ENCODE measurements around the gene CBX4. TPM values are rescaled to one million over a fixed set of nuclear protein-coding genes. Genes with fewer than 3 reads are reported as not detected.

Gene CBX4
- total and polyA plus RNA-seq, 2 experiments from 2014 or later = 1.4 to 4.6 TPM

DNA sequence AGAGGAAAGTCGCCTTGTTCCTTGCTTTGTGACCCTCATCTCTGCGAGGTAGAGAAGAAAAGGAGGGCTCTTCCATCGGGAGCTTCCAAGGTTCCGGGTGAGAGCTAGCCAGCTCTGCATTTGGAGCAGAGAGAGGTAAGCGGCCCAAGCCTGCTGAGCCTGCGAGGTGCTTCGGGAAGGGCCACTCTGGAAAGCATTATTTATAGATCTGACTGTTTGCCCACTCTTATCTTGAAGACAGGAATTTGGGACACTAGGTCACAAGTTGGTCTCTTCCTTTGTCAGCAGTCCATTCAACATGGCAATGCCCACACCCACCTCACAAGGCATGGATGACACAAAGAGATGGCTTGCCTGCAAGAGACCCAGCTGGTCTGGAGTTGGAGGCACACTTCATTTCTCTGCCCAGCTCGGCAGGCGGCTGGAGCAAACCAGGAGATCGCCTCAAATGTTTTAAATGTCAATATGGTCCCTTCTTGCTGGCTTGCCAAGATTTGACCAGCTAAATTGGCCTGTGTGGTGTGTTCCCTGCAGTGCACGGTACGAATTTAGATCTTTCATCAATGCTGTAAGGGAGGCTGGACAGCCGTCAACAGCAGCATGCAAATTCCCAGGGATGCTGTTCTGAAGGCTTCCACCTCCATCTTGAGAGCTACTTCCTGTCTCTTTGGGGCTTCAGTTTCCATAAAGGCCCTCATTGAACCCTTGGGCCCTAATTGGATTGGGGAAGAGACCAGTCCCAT, 19.5 kb downstream of the CBX4 start:
- Histone ChIP-seq H3F3A (replicated peaks; ENCODE audit: low read depth) (peaks cover 8% of the 10 kb centered on the region; the same call in 1 of the 2 replicates), H3K36me3 (ENCODE audit: insufficient read depth) (no peaks in the 10 kb centered on the region), H3K27me3 (ENCODE audit: insufficient read depth) (peaks cover 93% of the 10 kb centered on the region), H3K79me2 (replicated peaks; ENCODE audit: insufficient read depth) (no peaks in the 10 kb centered on the region), H3K9me2 (ENCODE audit: insufficient read depth) (no peaks in the 10 kb centered on the region), H4K20me1 (replicated peaks; ENCODE audit: insufficient read depth) (peaks cover 6% of the 10 kb centered on the region; the same call in 1 of the 2 replicates), H3K4me1 (ENCODE audit: insufficient read depth) (peaks cover 5% of the 10 kb centered on the region; the same call in 1 of the 2 replicates), H3K27ac (ENCODE audit: low read depth) (no peak overlapping the region), H3K4me2 (no peak overlapping the region), H3K4me3 (no peak overlapping the region), H2AFZ (no peak overlapping the region)
- H3K9me3 Mint-ChIP-seq = peaks cover 10% of the 10 kb centered on the region
- H3K27ac Mint-ChIP-seq = no peak overlapping the region
- ATAC-seq (no peak), DNase-seq (ENCODE audit: low spot score) (no peak)
- peaks cover 6% of the 10 kb centered on the region for H3K4me1 Mint-ChIP-seq
- peaks cover 82% of the 10 kb centered on the region for H3K27me3 Mint-ChIP-seq (ENCODE audit: insufficient read depth, low read depth, poor library complexity)
- H3K36me3 Mint-ChIP-seq (ENCODE audit: low read depth) = peaks cover 7% of the 10 kb centered on the region; the same call in 1 of the 3 replicates
- H3K4me3 Mint-ChIP-seq = no peak overlapping the region
- TF ChIP-seq CREB1 (CRISPR knock-in tag; IDR thresholded peaks at IDR 0.05; ENCODE audit: low read depth) (no peak), EZH2 (IDR thresholded peaks at IDR 0.05; ENCODE audit: low read depth, unreplicated experiment) (no peak), NANOG (IDR thresholded peaks at IDR 0.05; ENCODE audit: borderline replicate concordance) (no peak), JUNB (IDR thresholded peaks at IDR 0.05; ENCODE audit: unreplicated experiment) (no peak), ZNF114 (CRISPR knock-in tag; IDR thresholded peaks at IDR 0.05) (no peak), ZNF331 (CRISPR knock-in tag; IDR thresholded peaks at IDR 0.05; ENCODE audit: low read depth) (no peak), EZH2phosphoT487 (IDR thresholded peaks at IDR 0.05; ENCODE audit: unreplicated experiment) (no peak), STAT1 (IDR thresholded peaks at IDR 0.05; ENCODE audit: unreplicated experiment) (no peak), POLR2AphosphoS5 (IDR thresholded peaks at IDR 0.05; ENCODE audit: low read depth) (no peak)
- TF ChIP-seq, protein P1, sequence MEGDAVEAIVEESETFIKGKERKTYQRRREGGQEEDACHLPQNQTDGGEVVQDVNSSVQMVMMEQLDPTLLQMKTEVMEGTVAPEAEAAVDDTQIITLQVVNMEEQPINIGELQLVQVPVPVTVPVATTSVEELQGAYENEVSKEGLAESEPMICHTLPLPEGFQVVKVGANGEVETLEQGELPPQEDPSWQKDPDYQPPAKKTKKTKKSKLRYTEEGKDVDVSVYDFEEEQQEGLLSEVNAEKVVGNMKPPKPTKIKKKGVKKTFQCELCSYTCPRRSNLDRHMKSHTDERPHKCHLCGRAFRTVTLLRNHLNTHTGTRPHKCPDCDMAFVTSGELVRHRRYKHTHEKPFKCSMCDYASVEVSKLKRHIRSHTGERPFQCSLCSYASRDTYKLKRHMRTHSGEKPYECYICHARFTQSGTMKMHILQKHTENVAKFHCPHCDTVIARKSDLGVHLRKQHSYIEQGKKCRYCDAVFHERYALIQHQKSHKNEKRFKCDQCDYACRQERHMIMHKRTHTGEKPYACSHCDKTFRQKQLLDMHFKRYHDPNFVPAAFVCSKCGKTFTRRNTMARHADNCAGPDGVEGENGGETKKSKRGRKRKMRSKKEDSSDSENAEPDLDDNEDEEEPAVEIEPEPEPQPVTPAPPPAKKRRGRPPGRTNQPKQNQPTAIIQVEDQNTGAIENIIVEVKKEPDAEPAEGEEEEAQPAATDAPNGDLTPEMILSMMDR (conservative IDR thresholded peaks at IDR 0.05; ENCODE audit: low read depth in 2 of 2) = no peak
- TF ChIP-seq, protein P2, sequence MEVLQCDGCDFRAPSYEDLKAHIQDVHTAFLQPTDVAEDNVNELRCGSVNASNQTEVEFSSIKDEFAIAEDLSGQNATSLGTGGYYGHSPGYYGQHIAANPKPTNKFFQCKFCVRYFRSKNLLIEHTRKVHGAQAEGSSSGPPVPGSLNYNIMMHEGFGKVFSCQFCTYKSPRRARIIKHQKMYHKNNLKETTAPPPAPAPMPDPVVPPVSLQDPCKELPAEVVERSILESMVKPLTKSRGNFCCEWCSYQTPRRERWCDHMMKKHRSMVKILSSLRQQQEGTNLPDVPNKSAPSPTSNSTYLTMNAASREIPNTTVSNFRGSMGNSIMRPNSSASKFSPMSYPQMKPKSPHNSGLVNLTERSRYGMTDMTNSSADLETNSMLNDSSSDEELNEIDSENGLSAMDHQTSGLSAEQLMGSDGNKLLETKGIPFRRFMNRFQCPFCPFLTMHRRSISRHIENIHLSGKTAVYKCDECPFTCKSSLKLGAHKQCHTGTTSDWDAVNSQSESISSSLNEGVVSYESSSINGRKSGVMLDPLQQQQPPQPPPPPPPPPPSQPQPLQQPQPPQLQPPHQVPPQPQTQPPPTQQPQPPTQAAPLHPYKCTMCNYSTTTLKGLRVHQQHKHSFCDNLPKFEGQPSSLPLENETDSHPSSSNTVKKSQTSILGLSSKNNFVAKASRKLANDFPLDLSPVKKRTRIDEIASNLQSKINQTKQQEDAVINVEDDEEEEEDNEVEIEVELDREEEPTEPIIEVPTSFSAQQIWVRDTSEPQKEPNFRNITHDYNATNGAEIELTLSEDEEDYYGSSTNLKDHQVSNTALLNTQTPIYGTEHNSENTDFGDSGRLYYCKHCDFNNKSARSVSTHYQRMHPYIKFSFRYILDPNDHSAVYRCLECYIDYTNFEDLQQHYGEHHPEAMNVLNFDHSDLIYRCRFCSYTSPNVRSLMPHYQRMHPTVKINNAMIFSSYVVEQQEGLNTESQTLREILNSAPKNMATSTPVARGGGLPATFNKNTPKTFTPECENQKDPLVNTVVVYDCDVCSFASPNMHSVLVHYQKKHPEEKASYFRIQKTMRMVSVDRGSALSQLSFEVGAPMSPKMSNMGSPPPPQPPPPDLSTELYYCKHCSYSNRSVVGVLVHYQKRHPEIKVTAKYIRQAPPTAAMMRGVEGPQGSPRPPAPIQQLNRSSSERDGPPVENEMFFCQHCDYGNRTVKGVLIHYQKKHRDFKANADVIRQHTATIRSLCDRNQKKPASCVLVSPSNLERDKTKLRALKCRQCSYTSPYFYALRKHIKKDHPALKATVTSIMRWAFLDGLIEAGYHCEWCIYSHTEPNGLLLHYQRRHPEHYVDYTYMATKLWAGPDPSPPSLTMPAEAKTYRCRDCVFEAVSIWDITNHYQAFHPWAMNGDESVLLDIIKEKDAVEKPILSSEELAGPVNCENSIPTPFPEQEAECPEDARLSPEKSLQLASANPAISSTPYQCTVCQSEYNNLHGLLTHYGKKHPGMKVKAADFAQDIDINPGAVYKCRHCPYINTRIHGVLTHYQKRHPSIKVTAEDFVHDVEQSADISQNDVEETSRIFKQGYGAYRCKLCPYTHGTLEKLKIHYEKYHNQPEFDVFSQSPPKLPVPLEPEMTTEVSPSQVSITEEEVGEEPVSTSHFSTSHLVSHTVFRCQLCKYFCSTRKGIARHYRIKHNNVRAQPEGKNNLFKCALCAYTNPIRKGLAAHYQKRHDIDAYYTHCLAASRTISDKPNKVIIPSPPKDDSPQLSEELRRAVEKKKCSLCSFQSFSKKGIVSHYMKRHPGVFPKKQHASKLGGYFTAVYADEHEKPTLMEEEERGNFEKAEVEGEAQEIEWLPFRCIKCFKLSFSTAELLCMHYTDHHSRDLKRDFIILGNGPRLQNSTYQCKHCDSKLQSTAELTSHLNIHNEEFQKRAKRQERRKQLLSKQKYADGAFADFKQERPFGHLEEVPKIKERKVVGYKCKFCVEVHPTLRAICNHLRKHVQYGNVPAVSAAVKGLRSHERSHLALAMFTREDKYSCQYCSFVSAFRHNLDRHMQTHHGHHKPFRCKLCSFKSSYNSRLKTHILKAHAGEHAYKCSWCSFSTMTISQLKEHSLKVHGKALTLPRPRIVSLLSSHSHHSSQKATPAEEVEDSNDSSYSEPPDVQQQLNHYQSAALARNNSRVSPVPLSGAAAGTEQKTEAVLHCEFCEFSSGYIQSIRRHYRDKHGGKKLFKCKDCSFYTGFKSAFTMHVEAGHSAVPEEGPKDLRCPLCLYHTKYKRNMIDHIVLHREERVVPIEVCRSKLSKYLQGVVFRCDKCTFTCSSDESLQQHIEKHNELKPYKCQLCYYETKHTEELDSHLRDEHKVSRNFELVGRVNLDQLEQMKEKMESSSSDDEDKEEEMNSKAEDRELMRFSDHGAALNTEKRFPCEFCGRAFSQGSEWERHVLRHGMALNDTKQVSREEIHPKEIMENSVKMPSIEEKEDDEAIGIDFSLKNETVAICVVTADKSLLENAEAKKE (CRISPR knock-in tag; IDR thresholded peaks at IDR 0.05) = no peak
- TF ChIP-seq, protein P3, sequence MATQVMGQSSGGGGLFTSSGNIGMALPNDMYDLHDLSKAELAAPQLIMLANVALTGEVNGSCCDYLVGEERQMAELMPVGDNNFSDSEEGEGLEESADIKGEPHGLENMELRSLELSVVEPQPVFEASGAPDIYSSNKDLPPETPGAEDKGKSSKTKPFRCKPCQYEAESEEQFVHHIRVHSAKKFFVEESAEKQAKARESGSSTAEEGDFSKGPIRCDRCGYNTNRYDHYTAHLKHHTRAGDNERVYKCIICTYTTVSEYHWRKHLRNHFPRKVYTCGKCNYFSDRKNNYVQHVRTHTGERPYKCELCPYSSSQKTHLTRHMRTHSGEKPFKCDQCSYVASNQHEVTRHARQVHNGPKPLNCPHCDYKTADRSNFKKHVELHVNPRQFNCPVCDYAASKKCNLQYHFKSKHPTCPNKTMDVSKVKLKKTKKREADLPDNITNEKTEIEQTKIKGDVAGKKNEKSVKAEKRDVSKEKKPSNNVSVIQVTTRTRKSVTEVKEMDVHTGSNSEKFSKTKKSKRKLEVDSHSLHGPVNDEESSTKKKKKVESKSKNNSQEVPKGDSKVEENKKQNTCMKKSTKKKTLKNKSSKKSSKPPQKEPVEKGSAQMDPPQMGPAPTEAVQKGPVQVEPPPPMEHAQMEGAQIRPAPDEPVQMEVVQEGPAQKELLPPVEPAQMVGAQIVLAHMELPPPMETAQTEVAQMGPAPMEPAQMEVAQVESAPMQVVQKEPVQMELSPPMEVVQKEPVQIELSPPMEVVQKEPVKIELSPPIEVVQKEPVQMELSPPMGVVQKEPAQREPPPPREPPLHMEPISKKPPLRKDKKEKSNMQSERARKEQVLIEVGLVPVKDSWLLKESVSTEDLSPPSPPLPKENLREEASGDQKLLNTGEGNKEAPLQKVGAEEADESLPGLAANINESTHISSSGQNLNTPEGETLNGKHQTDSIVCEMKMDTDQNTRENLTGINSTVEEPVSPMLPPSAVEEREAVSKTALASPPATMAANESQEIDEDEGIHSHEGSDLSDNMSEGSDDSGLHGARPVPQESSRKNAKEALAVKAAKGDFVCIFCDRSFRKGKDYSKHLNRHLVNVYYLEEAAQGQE (IDR thresholded peaks at IDR 0.05; ENCODE audit: unreplicated experiment) = no peak
- TF ChIP-seq, protein P4, sequence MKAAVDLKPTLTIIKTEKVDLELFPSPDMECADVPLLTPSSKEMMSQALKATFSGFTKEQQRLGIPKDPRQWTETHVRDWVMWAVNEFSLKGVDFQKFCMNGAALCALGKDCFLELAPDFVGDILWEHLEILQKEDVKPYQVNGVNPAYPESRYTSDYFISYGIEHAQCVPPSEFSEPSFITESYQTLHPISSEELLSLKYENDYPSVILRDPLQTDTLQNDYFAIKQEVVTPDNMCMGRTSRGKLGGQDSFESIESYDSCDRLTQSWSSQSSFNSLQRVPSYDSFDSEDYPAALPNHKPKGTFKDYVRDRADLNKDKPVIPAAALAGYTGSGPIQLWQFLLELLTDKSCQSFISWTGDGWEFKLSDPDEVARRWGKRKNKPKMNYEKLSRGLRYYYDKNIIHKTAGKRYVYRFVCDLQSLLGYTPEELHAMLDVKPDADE (IDR thresholded peaks at IDR 0.05) = no peak

Data from GM23338 (cell line).